Thymus (tissue), 11 donors: ENCODE data around the gene NAIF1. TPM values are rescaled to one million over a fixed set of nuclear protein-coding genes. Genes with fewer than 3 reads are reported as not detected.

Experiments
- DNase-seq, 9 donors: peaks; one replicate each; pipeline ENCODE4 v3.0.0-alpha.2; 2013; ENCODE audit warnings: low spot score in 9 of 9, low read depth in 6 of 9, missing footprints in 1 of 9
- H3K27ac ChIP-seq, 2 donors: one replicate each; pipeline ENCODE4 v1.5.1; 2013; ENCODE audit warnings: control low read depth in 1 of 2, low read depth in 1 of 2, low read length in 1 of 2, mild to moderate bottlenecking in 1 of 2, moderate library complexity in 1 of 2
- H3K27me3 ChIP-seq, 2 donors: one replicate each; pipeline ENCODE4 v1.5.1; 2013; ENCODE audit warnings: low read length in 1 of 2; ENCODE audit not compliant: control insufficient read depth in 2 of 2, insufficient read depth in 1 of 2
- H3K36me3 ChIP-seq, 2 donors: one replicate each; pipeline ENCODE4 v1.5.1; 2013; ENCODE audit warnings: low read length in 1 of 2, mild to moderate bottlenecking in 1 of 2, moderate library complexity in 1 of 2; ENCODE audit not compliant: control insufficient read depth in 2 of 2, insufficient read depth in 2 of 2
- H3K4me1 ChIP-seq, 2 donors: one replicate each; pipeline ENCODE4 v1.5.1; 2013; ENCODE audit warnings: low read length in 2 of 2; ENCODE audit not compliant: control insufficient read depth in 2 of 2, insufficient read depth in 2 of 2
- H3K4me3 ChIP-seq, 2 donors: one replicate each; pipeline ENCODE4 v1.5.1; 2013; ENCODE audit warnings: low read length in 2 of 2, control low read depth in 1 of 2, mild to moderate bottlenecking in 1 of 2
- H3K9me3 ChIP-seq, 2 donors: one replicate each; pipeline ENCODE4 v1.5.1; 2013; ENCODE audit warnings: low read length in 1 of 2, mild to moderate bottlenecking in 1 of 2; ENCODE audit not compliant: control insufficient read depth in 2 of 2, insufficient read depth in 1 of 2
- WGBS: extraction: QIAGEN DNeasy Blood & Tissue Kit; methylation state at CpG from one replicate; pipeline ENCODE4 v1.1.7; 2013; 5-methylcytosine and 5-hydroxymethylcytosine counted together
- polyA plus RNA-seq: library from polyadenylated mRNA; stranded (reverse); fragments of 200-250 nt; gene quantifications from one replicate; pipeline ENCODE4 v1.2.3, GENCODE V29; 2013
- total RNA-seq: library from RNA; stranded (reverse); fragments of 120-200 nt; gene quantifications from one replicate; pipeline ENCODE4 v1.2.4, GENCODE V29; 2013
- donor health status: healthy.

Gene NAIF1
- total and polyA plus RNA-seq, 2 donors, result 10.9 to 11.5 TPM

- peaks cover 30 to 44% of the 10 kb centered on the region in 2 donors for H3K4me1 ChIP-seq
- H3K36me3 ChIP-seq, result peaks cover 3 to 29% of the 10 kb centered on the region in 2 donors
- H3K27me3 ChIP-seq, result no peaks in the 10 kb centered on the region
- 97% methylated on average over 1 of the region's 1 CpG for WGBS
- no peak overlapping the region for H3K27ac ChIP-seq
- H3K9me3 ChIP-seq, result peaks cover 0 to 2% of the 10 kb centered on the region in 2 donors
- DNase-seq, result no peak
- H3K4me3 ChIP-seq, result no peak overlapping the region
These were observed 22.2 kb upstream of the NAIF1 start for GRCh38 chr9:128089299-128089698.

GRCh38 chr9:128088253-128088945, 21.3 kb upstream of the NAIF1 start:
- Histone ChIP-seq H3K27ac (no peak overlapping the region), H3K4me1 (peaks cover 23 to 40% of the 10 kb centered on the region in 2 donors)
- no peak for DNase-seq

GRCh38 chr9:128087262-128087661, 20.1 kb upstream of the NAIF1 start:
- Histone ChIP-seq H3K4me1 (peaks cover 12 to 28% of the 10 kb centered on the region in 2 donors), H3K36me3 (peaks cover 4 to 30% of the 10 kb centered on the region in 2 donors), H3K4me3 (no peak overlapping the region), H3K27ac (no peak overlapping the region), H3K27me3 (no peaks in the 10 kb centered on the region), H3K9me3 (no peaks in the 10 kb centered on the region)
- WGBS, result 92% methylated on average over 10 of the region's 10 CpGs
- DNase-seq, result no peak

More at GRCh38 chr9:128088253-128088945, 21.3 kb upstream of the NAIF1 start:
- no peaks in the 10 kb centered on the region for H3K9me3 ChIP-seq
- H3K36me3 ChIP-seq, result peaks cover 3 to 28% of the 10 kb centered on the region in 2 donors
- WGBS, result 90% methylated on average over 9 of the region's 9 CpGs
- no peaks in the 10 kb centered on the region for H3K27me3 ChIP-seq
- no peak overlapping the region for H3K4me3 ChIP-seq

GRCh38 chr9:128085943-128086342, 18.8 kb upstream of the NAIF1 start:
- DNase-seq, result no peak
- Histone ChIP-seq H3K4me1 (peaks cover under 1 to 23% of the 10 kb centered on the region in 2 donors), H3K4me3 (no peak overlapping the region), H3K27me3 (no peaks in the 10 kb centered on the region), H3K27ac (no peak overlapping the region), H3K36me3 (peaks cover 6 to 33% of the 10 kb centered on the region in 2 donors), H3K9me3 (no peaks in the 10 kb centered on the region)
- WGBS, result 98% methylated on average over 4 of the region's 4 CpGs

GRCh38 chr9:128084746-128085145, 17.6 kb upstream of the NAIF1 start:
- Histone ChIP-seq H3K9me3 (no peaks in the 10 kb centered on the region), H3K4me1 (peaks cover 0 to 20% of the 10 kb centered on the region in 2 donors), H3K4me3 (no peak overlapping the region), H3K36me3 (peaks cover 6 to 35% of the 10 kb centered on the region in 2 donors), H3K27me3 (no peaks in the 10 kb centered on the region), H3K27ac (no peak overlapping the region)
- DNase-seq, result no peak
- WGBS, result 98% methylated on average over 4 of the region's 4 CpGs

- Histone ChIP-seq H3K36me3 (peaks cover 15 to 43% of the 10 kb centered on the region in 2 donors), H3K4me3 (no peak overlapping the region), H3K27me3 (no peaks in the 10 kb centered on the region), H3K27ac (peak overlapping the region; percentile 15 to 37), H3K9me3 (no peaks in the 10 kb centered on the region), H3K4me1 (peaks cover 0 to 26% of the 10 kb centered on the region in 2 donors)
- 78% methylated on average over 7 of the region's 7 CpGs for WGBS
- DNase-seq, result no peak
These were observed 15.0 kb upstream of the NAIF1 start for GRCh38 chr9:128082151-128082550.

GRCh38 chr9:128081056-128081455, 13.9 kb upstream of the NAIF1 start:
- H3K9me3 ChIP-seq, result no peaks in the 10 kb centered on the region
- H3K4me1 ChIP-seq, result peaks cover 0 to 26% of the 10 kb centered on the region in 2 donors
- no peak overlapping the region for H3K4me3 ChIP-seq
- no peak for DNase-seq
- no peaks in the 10 kb centered on the region for H3K27me3 ChIP-seq
- peaks cover 16 to 45% of the 10 kb centered on the region in 2 donors for H3K36me3 ChIP-seq
- peak overlapping the region in 1 of 2 donors; percentile 51 for H3K27ac ChIP-seq
- WGBS, result 69% methylated on average over 3 of the region's 3 CpGs

- no peak overlapping the region for H3K27ac ChIP-seq
- no peaks in the 10 kb centered on the region for H3K27me3 ChIP-seq
- H3K4me3 ChIP-seq, result no peak overlapping the region
- no peak for DNase-seq
- peaks cover 0 to 27% of the 10 kb centered on the region in 2 donors for H3K4me1 ChIP-seq
- WGBS, result 89% methylated on average over 5 of the region's 5 CpGs
- no peaks in the 10 kb centered on the region for H3K9me3 ChIP-seq
- peaks cover 16 to 44% of the 10 kb centered on the region in 2 donors for H3K36me3 ChIP-seq
These were observed 13.1 kb upstream of the NAIF1 start for GRCh38 chr9:128080206-128080605.

GRCh38 chr9:128078504-128079434, 11.6 kb upstream of the NAIF1 start:
- 92% methylated on average over 11 of the region's 11 CpGs for WGBS
- no peak for DNase-seq
- Histone ChIP-seq H3K4me3 (no peak overlapping the region), H3K36me3 (peaks cover 16 to 36% of the 10 kb centered on the region in 2 donors), H3K9me3 (no peaks in the 10 kb centered on the region), H3K4me1 (peaks cover 0 to 29% of the 10 kb centered on the region in 2 donors), H3K27me3 (no peaks in the 10 kb centered on the region), H3K27ac (peak overlapping the region; percentile 42 to 73)
